CD4-positive, alpha-beta T cell treated with Interleukin-6 at 100 ng/mL for 8 hours (primary cell): Measurements from ENCODE around the gene DHRS2.
A peak's percentile ranks its signal among the peaks of the same experiment; 100 is the strongest.
"Not testable (repeated sequence)": the region's sequence is repeated elsewhere in the genome, so short reads cannot be mapped to it uniquely, and the experiment has no call there.

Source experiments
- DNase-seq: peaks from one replicate; pipeline ENCODE4 v3.0.0-alpha.2; 2020; ENCODE audit warnings: mixed read lengths, low spot score

Gene DHRS2, protein sequence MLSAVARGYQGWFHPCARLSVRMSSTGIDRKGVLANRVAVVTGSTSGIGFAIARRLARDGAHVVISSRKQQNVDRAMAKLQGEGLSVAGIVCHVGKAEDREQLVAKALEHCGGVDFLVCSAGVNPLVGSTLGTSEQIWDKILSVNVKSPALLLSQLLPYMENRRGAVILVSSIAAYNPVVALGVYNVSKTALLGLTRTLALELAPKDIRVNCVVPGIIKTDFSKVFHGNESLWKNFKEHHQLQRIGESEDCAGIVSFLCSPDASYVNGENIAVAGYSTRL

DNA sequence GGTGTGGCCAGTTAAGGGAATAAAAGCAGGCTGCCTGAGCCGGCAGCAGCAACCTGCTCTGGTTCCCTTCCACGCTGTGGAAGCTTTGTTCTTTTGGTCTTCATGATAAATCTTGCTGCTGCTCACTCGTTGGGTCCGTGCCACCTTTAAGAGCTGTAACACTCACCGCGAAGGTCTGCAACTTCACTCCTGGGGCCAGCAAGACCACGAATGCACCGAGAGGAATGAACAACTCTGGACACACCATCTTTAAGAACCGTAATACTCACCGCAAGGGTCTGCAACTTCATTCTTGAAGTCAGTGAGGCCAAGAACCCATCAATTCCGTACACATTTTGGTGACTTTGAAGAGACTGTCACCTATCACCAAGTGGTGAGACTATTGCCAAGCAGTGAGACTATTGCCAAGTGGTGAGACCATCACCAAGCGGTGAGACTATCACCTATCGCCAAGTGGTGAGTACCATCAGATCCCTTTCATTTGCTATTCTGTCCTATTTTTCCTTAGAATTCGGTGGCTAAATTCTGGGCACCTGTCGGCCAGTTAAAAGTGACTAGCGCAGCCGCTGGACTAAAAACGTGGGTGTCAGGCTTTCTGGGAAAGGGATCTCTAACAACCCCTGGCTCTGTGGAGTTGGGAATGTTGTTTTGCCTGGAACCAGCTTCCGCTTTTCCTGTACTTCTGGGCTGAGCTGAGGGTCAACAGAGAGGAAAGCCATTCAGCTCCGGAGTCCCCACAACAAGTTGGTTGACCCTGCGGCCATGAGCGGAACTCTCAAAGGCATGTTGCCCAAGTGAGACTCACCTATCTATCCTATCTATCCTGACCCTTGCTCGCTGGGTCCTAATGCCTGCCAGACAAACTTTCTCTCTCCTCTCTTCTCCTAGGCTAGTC lies at the start of gene DHRS2:
Gene DHRS2, plus strand, starts transcription at position 48 of the 895 bp plus-strand sequence. CDS start 2,501 bp downstream, outside the sequence.
- no peak for DNase-seq

- DNase-seq, result peak; percentile 81
Measured at GRCh38 chr14:23588884-23589598, 47.1 kb upstream of the DHRS2 start.

GRCh38 chr14:23589606-23590005 lies 46.6 kb upstream of the DHRS2 start:
- no peak for DNase-seq

DNA sequence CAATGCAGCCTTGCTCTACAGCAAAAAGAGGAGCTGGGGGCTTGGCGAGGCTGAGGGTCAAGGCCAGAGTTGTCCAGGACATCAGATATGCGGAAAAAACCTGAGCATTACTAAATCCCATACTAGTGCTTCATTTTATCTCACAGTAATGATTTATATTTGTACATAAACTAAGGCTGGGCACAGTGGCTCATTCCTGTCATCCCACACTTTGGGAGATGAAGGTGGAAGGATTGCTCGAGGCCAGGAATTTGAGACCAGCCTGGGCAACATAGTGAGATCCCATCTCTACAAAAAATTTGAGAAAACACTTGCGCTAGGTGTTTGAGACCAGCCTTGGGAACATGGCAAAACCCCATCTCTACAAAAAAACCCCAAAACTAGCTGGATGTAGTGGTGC lies 46.0 kb upstream of the DHRS2 start:
- DNase-seq, result no peak

- not testable (repeated sequence) for DNase-seq
Measured at GRCh38 chr14:23594191-23594590, 42.0 kb upstream of the DHRS2 start.

- no peak for DNase-seq
Measured at GRCh38 chr14:23600322-23600707, 35.8 kb upstream of the DHRS2 start.

- DNase-seq, result no peak
Measured at GRCh38 chr14:23600806-23601205, 35.4 kb upstream of the DHRS2 start.

GRCh38 chr14:23601424-23601823 lies 34.7 kb upstream of the DHRS2 start:
- no peak for DNase-seq

- no peak for DNase-seq
Measured at GRCh38 chr14:23601845-23602180, 34.4 kb upstream of the DHRS2 start.

DNA sequence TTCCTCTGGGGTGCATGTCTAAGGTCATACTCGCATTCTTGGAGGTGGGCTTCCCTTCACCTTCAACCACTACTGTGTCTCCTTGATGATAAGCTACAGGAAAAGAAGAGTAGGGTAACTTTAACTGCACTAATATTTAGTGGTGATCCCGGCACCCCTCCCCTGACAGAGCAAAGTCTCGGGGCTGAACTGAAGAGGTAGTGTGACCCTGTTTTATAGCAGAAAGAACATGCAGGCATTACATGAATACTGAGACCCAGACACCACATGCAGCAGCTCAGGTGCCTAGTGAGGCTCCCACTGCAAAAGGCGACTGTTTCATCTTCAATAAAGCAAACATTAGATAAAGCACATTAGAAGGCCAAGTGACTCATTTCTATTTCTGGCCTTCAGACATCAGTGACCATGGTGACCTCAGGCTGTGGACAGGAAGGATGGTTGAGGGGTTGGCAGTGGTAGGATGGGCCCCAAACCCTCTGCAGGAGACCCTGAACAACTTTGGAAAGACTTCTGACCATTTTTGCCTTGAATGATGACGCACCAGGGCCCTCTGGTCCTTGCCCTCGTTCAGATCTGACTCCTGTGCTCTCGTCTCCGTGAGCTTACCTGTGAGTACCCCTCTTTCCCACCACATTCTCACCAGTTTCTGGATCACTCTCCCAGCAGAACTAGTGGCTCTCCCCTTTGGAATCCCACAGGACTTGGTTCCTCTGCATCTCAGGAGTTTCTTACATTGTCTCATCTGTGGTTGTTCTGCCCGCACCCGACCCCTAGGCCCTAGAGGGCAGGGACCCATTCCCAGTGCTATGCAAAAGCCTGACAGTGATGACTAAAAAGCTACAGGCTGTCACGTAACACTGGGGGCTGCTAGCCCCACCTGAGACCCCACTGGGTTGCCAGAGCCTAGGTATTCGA lies 33.7 kb upstream of the DHRS2 start:
- DNase-seq, result no peak

- no peak for DNase-seq
Measured at GRCh38 chr14:23603103-23603502, 33.1 kb upstream of the DHRS2 start.

GRCh38 chr14:23604148-23604547 lies 32.0 kb upstream of the DHRS2 start:
- no peak for DNase-seq

DNA sequence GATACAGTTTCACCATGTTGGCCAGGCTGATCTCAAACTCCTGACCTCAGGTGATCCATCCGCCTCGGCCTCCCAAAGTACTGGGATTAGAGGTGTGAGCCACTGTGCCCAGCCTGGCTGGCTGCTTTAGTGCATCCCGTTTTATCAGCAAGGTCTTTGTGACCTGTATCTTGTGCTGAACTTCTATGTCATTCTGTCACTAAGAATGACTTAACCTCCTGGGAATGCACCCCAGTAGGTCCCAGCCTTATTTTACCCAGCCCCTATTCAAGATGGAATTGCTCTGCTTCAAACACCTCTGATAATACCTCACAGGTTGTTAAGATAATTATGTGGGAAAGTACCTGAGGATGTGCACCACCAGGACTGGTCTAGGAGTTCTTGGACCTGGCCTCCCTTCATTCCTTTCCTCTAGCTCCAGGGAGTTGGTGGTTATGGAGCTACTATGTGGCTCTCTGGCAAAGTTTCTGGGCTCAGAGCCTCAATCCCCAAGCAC lies 31.4 kb upstream of the DHRS2 start:
- no peak for DNase-seq

DNA sequence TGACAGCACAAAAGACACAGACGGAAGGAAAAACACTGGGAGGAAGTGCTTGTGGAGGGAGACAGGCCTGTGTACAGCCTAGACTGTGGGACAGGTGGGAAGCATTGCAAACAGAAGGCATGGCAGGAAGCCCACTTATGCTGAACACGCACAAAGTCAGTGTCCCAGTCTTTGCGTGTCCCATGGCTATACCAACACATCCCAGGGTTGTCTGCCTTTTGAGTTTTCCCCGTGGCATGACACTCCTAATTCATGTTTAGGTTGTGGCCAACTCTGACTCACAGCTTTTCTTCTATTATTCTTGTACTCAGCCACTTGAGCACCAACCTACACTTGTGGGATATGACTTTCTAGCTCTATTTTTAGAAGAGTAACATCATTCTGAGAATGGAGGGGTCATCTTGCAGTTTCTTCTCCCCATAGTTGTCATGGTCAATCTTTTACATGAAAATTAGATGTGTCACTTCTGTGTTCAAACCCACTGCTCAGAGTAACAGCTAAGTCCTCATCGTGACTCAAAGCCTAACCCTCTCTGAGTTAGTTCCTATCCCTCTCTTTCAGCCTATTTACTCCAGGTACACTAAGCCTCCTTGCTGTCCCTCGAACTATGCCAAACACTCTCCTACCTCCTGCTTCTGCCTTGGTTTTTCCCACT lies 30.1 kb upstream of the DHRS2 start:
- DNase-seq, result no peak

GRCh38 chr14:23608454-23608853 lies 27.7 kb upstream of the DHRS2 start:
- no peak for DNase-seq

- DNase-seq, result no peak
Measured at GRCh38 chr14:23609001-23609400, 27.2 kb upstream of the DHRS2 start.

DNA sequence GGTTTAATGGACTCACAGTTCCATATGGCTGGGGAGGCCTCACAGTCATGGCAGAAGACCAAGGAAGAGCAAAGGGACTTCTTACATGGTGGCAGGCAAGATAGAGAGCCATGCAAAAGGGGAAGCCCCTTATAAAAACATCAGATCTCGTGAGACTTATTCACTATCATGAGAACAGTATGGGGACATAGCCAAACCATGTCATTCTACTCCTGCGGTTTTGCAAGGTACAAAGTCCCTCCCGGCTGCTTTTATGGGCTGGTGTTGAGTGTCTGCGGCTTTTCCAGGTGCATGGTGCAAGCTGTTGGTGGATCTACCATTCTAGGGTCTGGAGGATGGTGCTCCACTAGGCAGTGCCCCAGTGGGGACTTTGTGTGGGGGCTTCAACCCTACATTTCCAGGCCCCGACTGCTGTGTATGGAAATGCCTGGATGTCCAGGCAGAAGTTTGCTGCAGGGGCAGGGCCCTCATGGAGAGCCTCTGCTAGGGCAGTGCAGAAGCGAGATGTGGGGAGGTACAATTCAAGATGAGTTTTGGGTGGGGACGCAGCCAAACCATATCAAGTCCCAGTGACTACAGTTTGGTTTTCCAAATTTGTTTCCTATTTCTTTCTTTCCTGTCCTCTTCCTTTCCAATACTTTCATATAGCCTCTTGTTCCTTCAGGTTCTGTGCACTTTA lies 26.6 kb upstream of the DHRS2 start:
- not testable (repeated sequence) for DNase-seq

DNA sequence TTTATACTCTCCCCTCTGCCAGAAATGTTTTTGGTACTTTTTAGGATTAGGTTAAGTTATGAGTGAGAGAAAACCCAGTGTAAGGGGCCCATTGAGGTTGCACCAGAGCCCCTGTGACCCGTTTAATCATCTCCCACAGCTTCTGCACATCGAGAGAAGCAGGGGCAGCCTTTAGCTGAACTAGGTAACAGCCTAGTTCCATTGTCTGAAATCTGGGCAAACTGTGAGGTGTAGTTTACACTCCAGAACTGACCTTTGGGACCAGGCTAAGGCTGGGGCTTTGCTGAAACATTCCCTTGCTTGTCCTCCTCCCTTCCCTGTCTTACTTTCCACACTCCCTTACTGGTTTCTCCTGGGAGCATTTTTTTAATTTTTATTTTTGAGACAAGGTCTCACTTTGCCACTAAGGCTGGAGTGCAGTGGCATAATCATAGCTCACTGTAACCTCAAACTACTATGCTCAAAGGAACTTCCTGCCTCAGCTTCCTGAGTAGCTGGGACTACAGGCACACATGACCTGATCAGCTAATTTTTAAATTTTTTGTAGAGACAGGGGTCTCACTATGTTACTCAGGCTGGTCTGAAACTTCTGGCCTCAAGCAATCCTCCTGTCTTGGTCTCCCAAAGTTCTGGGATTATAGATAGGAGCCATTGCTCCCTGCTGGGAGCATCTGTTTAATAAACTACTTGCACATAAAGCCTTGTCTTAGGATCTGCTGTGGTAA lies 25.9 kb upstream of the DHRS2 start:
- peak; percentile 51 for DNase-seq

GRCh38 chr14:23610815-23611289 lies 25.3 kb upstream of the DHRS2 start:
- DNase-seq, result peak; percentile 6

DNA sequence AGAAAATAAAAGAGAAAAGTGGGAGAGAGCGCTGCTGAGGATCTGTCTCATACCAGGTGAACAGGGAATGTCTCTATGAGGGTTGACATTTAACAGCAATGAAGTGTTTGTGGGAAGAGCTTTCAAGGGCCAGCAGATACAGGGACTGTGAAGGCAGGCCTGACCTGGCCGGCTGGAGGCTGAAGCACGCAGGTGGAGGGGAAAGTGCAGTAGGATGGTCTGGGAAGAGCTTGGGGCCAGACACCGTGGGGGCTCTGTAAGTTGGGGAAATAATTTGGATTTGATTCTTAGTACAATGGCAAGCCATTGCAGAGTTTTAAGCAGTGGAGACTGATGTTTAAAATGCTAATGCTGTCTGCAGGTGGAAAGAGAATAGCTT lies 23.8 kb upstream of the DHRS2 start:
- DNase-seq, result no peak
